ENCODE results near the gene SUCNR1. TPM values are rescaled to one million over a fixed set of nuclear protein-coding genes. Genes with fewer than 3 reads are reported as not detected.

SUCNR1 gene, protein sequence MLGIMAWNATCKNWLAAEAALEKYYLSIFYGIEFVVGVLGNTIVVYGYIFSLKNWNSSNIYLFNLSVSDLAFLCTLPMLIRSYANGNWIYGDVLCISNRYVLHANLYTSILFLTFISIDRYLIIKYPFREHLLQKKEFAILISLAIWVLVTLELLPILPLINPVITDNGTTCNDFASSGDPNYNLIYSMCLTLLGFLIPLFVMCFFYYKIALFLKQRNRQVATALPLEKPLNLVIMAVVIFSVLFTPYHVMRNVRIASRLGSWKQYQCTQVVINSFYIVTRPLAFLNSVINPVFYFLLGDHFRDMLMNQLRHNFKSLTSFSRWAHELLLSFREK
- not detected in 2 replicates for total RNA-seq (2016; rRNA removed; fragmentation: Illumina TruSeq; extraction: Trizol)
- total RNA-seq (2016; cell fraction: cytosol; rRNA removed; fragmentation: Illumina TruSeq; extraction: Trizol; ENCODE audit: low read depth), result not detected in 2 replicates
- not detected in 2 replicates for total RNA-seq (2016; cell fraction: insoluble cytoplasmic fraction; rRNA removed; fragmentation: Illumina TruSeq; extraction: Trizol)
- not detected in 2 replicates for total RNA-seq (2016; cell fraction: membrane; rRNA removed; fragmentation: Illumina TruSeq; extraction: Trizol)
- total RNA-seq (2016; cell fraction: nucleus; rRNA removed; fragmentation: Illumina TruSeq; extraction: Trizol), result not detected in 2 replicates
- 0.03 TPM in 1 of 2 replicates, not detected in the other for polyA plus RNA-seq (2011; rRNA removed)
- not detected in 2 replicates for polyA plus RNA-seq (2011; cell fraction: cytosol; rRNA removed)
- not detected in 2 replicates for polyA plus RNA-seq (2011; cell fraction: nucleus; rRNA removed)
- polyA plus RNA-seq (2012), result 0.04 TPM in 1 of 2 replicates, not detected in the other
- not detected in 2 replicates for polyA plus RNA-seq (2016; cell fraction: cytosol; fragmentation: Illumina TruSeq; extraction: Trizol; ENCODE audit: low read depth)
- not detected in 2 replicates for polyA plus RNA-seq (2016; cell fraction: insoluble cytoplasmic fraction; fragmentation: Illumina TruSeq; extraction: Trizol; ENCODE audit: low read depth)
- polyA plus RNA-seq (2016; cell fraction: membrane; fragmentation: Illumina TruSeq; extraction: Trizol; ENCODE audit: low read depth), result not detected in 2 replicates
- polyA plus RNA-seq (2016; cell fraction: nucleus; fragmentation: Illumina TruSeq; extraction: Trizol; ENCODE audit: insufficient read depth, low read depth), result not detected in 2 replicates
- polyA minus RNA-seq (2011; rRNA and poly(A)+ RNA removed; ENCODE audit: low replicate concordance), result not detected in 2 replicates
- polyA minus RNA-seq (2011; cell fraction: cytosol; rRNA and poly(A)+ RNA removed), result not detected in 2 replicates
- polyA minus RNA-seq (2011; cell fraction: nucleus; rRNA and poly(A)+ RNA removed), result not detected in 2 replicates
- not detected for Bru-seq, nascent RNA
- BruChase-seq, experiment 1, labeled RNA remaining after a 6-hour chase, result percentile 22 among the genes with signal in this experiment
- BruChase-seq, experiment 2, labeled RNA remaining after a 2-hour chase, result percentile 14 among the genes with signal in this experiment
- long read RNA-seq, experiment 1, result 0 reads
- long read RNA-seq, experiment 2, result 0 reads

DNA sequence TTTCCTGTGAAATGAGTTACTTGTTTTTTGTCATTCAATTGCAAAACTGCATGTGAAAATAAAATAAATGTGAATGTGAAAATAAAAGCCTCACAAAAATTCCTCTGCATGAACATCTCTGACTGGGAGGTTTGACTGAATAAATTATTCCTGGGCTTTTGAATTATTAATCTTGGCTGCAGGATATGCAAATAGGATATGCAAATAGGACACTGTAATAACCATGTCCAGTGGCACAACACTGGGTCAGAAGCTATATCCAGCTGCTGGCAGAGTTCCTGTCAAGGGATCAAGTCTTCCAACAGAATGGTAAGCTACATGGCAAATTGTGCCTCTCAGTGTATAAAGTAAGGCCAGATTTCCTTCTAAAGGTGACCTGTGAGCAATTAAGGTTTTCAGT, at the start of gene SUCNR1:
Gene SUCNR1, plus strand, starts transcription at position 246 of the 400 bp plus-strand sequence. CDS start 6,250 bp downstream, outside the sequence.
- intact Hi-C loops (cut with micrococcal nuclease; ENCODE audit: unreplicated experiment) (no loop called here), in situ Hi-C loops (cut with HindIII; ENCODE audit: extremely low pct_ligation_motif_present, low pct_unique_long_range_greater_than_20kb) (no loop called here)
- Histone ChIP-seq H3K9me3 (ENCODE audit: low read length) (no peaks in the 10 kb centered on the region), H2AFZ (ENCODE audit: low read length) (no peak within 1 kb of the TSS), H3K4me3 (replicated peaks in 1 of 3; ENCODE audit: insufficient read depth in 1 of 3, low read depth in 2 of 3, low read length in 3 of 3) (no peak within 1 kb of the TSS), H3K27me3 (ENCODE audit: control insufficient read depth in 1 of 2, insufficient read depth in 2 of 2, low read length in 2 of 2) (no peaks in the 10 kb centered on the region; a peak in 1 of 5 replicates), H3K27ac (ENCODE audit: extremely low read length, insufficient read depth, low read length) (no peak within 1 kb of the TSS), H3K36me3 (replicated peaks in 1 of 2; ENCODE audit: control insufficient read depth in 1 of 2, insufficient read depth in 2 of 2, low read length in 2 of 2) (no peaks in the 10 kb centered on the region), H3K79me2 (ENCODE audit: insufficient read depth, low read length) (no peaks in the 10 kb centered on the region), H3K4me2 (ENCODE audit: low read depth, low read length) (no peak within 1 kb of the TSS), H4K20me1 (ENCODE audit: insufficient read depth, low read length) (no peaks in the 10 kb centered on the region), H3K4me1 (ENCODE audit: insufficient read depth, low read length) (no peaks in the 10 kb centered on the region), H3K9ac (ENCODE audit: insufficient read depth, low read depth, low read length) (no peak within 1 kb of the TSS)
- ChIA-PET POLR2A (no interaction called here), CTCF (ENCODE audit: low intra/inter-chr PET ratio, low total read pairs) (no interaction called here)
- no peak for FAIRE-seq
- DNase-seq (ENCODE audit: low spot score), result no peak
- BruUV-seq (replicated peaks), result no TSS peak
- TF ChIP-seq HOXD1 (CRISPR knock-in tag; IDR thresholded peaks at IDR 0.05) (no peak), MBNL3 (CRISPR knock-in tag; conservative IDR thresholded peaks at IDR 0.05) (no peak), SMAD3 (CRISPR knock-in tag; IDR thresholded peaks at IDR 0.05) (no peak), ZNF891 (CRISPR knock-in tag; IDR thresholded peaks at IDR 0.05) (no peak), PCBP1 (IDR thresholded peaks at IDR 0.05; ENCODE audit: borderline replicate concordance, low read depth, low read length) (no peak)
- TF ChIP-seq, protein P1, sequence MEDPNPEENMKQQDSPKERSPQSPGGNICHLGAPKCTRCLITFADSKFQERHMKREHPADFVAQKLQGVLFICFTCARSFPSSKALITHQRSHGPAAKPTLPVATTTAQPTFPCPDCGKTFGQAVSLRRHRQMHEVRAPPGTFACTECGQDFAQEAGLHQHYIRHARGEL (CRISPR knock-in tag; IDR thresholded peaks at IDR 0.05), result no peak
- TF ChIP-seq, protein P2, sequence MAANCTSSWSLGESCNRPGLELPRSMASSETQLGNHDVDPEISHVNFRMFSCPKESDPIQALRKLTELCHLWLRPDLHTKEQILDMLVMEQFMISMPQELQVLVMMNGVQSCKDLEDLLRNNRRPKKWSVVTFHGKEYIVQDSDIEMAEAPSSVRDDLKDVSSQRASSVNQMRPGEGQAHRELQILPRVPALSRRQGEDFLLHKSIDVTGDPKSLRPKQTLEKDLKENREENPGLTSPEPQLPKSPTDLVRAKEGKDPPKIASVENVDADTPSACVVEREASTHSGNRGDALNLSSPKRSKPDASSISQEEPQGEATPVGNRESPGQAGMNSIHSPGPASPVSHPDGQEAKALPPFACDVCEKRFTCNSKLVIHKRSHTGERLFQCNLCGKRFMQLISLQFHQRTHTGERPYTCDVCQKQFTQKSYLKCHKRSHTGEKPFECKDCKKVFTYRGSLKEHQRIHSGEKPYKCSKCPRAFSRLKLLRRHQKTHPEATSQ (CRISPR knock-in tag; IDR thresholded peaks at IDR 0.05; ENCODE audit: borderline replicate concordance), result no peak
- TF ChIP-seq, protein P3, sequence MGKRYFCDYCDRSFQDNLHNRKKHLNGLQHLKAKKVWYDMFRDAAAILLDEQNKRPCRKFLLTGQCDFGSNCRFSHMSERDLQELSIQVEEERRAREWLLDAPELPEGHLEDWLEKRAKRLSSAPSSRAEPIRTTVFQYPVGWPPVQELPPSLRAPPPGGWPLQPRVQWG (CRISPR knock-in tag; IDR thresholded peaks at IDR 0.05; ENCODE audit: borderline replicate concordance, low read depth), result no peak
- TF ChIP-seq, protein P4, sequence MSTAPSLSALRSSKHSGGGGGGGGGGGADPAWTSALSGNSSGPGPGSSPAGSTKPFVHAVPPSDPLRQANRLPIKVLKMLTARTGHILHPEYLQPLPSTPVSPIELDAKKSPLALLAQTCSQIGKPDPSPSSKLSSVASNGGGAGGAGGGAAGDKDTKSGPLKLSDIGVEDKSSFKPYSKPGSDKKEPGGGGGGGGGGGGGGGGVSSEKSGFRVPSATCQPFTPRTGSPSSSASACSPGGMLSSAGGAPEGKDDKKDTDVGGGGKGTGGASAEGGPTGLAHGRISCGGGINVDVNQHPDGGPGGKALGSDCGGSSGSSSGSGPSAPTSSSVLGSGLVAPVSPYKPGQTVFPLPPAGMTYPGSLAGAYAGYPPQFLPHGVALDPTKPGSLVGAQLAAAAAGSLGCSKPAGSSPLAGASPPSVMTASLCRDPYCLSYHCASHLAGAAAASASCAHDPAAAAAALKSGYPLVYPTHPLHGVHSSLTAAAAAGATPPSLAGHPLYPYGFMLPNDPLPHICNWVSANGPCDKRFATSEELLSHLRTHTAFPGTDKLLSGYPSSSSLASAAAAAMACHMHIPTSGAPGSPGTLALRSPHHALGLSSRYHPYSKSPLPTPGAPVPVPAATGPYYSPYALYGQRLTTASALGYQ (CRISPR knock-in tag; IDR thresholded peaks at IDR 0.05), result no peak
- TF ChIP-seq, protein P5, sequence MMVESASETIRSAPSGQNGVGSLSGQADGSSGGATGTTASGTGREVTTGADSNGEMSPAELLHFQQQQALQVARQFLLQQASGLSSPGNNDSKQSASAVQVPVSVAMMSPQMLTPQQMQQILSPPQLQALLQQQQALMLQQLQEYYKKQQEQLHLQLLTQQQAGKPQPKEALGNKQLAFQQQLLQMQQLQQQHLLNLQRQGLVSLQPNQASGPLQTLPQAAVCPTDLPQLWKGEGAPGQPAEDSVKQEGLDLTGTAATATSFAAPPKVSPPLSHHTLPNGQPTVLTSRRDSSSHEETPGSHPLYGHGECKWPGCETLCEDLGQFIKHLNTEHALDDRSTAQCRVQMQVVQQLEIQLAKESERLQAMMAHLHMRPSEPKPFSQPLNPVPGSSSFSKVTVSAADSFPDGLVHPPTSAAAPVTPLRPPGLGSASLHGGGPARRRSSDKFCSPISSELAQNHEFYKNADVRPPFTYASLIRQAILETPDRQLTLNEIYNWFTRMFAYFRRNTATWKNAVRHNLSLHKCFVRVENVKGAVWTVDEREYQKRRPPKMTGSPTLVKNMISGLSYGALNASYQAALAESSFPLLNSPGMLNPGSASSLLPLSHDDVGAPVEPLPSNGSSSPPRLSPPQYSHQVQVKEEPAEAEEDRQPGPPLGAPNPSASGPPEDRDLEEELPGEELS (CRISPR knock-in tag; IDR thresholded peaks at IDR 0.05), result no peak
- ATAC-seq, result no peak
